Posterior cingulate gyrus (tissue), 11 donors: Measurements from ENCODE around the gene GRAMD1B.

Source experiments
- DNase-seq, 10 donors: peaks; one replicate each; pipeline versions ENCODE4 v3.0.0 to v3.0.0-alpha.2; 2020 to 2021; ENCODE audit warnings: mixed read lengths in 3 of 10
- intact Hi-C: fragments of 100-400 bp; cut with DNase I; formaldehyde crosslinking; loops from one replicate; pipeline ENCODE4 v1.15.1; 2023

The GRAMD1B gene

GRCh38 chr11:123472236-123472935, 42.3 kb downstream of the GRAMD1B start:
- intact Hi-C loops = loop anchor here (10.0 kb wide), 1 partner anchor 358 kb away; no protein-coding TSS in a partner anchor
- no peak for DNase-seq

- intact Hi-C loops = loop anchor here (10.0 kb wide), 1 partner anchor 359 kb away; no protein-coding TSS in a partner anchor
- no peak for DNase-seq
These were observed 44.0 kb downstream of the GRAMD1B start for GRCh38 chr11:123473941-123474677.

GRCh38 chr11:123474994-123475393, 44.9 kb downstream of the GRAMD1B start:
- intact Hi-C loops = loop anchor here (5.0 to 10.0 kb wide), 2 partner anchors 228 to 360 kb away; no protein-coding TSS in a partner anchor
- no peak for DNase-seq

GRCh38 chr11:123475469-123475868, 45.4 kb downstream of the GRAMD1B start:
- intact Hi-C loops = loop anchor here (5.0 to 10.0 kb wide), 2 partner anchors 228 to 361 kb away; no protein-coding TSS in a partner anchor
- DNase-seq = no peak

GRCh38 chr11:123477205-123477907, 47.3 kb downstream of the GRAMD1B start:
- intact Hi-C loops = loop anchor here (5.0 to 10.0 kb wide), 2 partner anchors 230 to 363 kb away; no protein-coding TSS in a partner anchor
- no peak for DNase-seq

- peak in 6 of 10 donors; percentile 30 to 92 (median 54) for DNase-seq
- intact Hi-C loops = loop anchor here (1.0 to 10.0 kb wide), 4 partner anchors 72 to 364 kb away; no protein-coding TSS in a partner anchor
These were observed 48.4 kb downstream of the GRAMD1B start for GRCh38 chr11:123478352-123478987.

- intact Hi-C loops = loop anchor here (2.0 to 10.0 kb wide), 3 partner anchors 72 to 364 kb away; no protein-coding TSS in a partner anchor
- no peak for DNase-seq
These were observed 49.2 kb downstream of the GRAMD1B start for GRCh38 chr11:123479048-123479837.

- DNase-seq = no peak
- intact Hi-C loops = no loop called here
These were observed 50.3 kb downstream of the GRAMD1B start for GRCh38 chr11:123480290-123480815.

GRCh38 chr11:123480882-123481281, 50.8 kb downstream of the GRAMD1B start:
- intact Hi-C loops = no loop called here
- DNase-seq = no peak

- no peak for DNase-seq
- intact Hi-C loops = no loop called here
These were observed 51.6 kb downstream of the GRAMD1B start for GRCh38 chr11:123481640-123482039.

GRCh38 chr11:123482218-123482617, 52.1 kb downstream of the GRAMD1B start:
- no peak for DNase-seq
- intact Hi-C loops = no loop called here

- DNase-seq = no peak
- intact Hi-C loops = no loop called here
These were observed 53.0 kb downstream of the GRAMD1B start for GRCh38 chr11:123483058-123483457.

- intact Hi-C loops = no loop called here
- DNase-seq = no peak
These were observed 53.4 kb downstream of the GRAMD1B start for GRCh38 chr11:123483466-123483865.

GRCh38 chr11:123484448-123484847, 54.4 kb downstream of the GRAMD1B start:
- intact Hi-C loops = no loop called here
- no peak for DNase-seq

GRCh38 chr11:123487157-123487744, 57.2 kb downstream of the GRAMD1B start:
- DNase-seq = peak in 4 of 10 donors; percentile 30 to 83 (median 36)
- intact Hi-C loops = no loop called here

GRCh38 chr11:123490527-123490926, 60.5 kb downstream of the GRAMD1B start:
- intact Hi-C loops = no loop called here
- DNase-seq = no peak

- DNase-seq = no peak
- intact Hi-C loops = no loop called here
These were observed 61.2 kb downstream of the GRAMD1B start for GRCh38 chr11:123491241-123491640.

GRCh38 chr11:123493349-123494063, 63.4 kb downstream of the GRAMD1B start:
- DNase-seq = no peak
- intact Hi-C loops = no loop called here
